ENCODE measurements around the gene KCNK6.
A peak's percentile ranks its signal among the peaks of the same experiment; 100 is the strongest.

The KCNK6 gene

DNA sequence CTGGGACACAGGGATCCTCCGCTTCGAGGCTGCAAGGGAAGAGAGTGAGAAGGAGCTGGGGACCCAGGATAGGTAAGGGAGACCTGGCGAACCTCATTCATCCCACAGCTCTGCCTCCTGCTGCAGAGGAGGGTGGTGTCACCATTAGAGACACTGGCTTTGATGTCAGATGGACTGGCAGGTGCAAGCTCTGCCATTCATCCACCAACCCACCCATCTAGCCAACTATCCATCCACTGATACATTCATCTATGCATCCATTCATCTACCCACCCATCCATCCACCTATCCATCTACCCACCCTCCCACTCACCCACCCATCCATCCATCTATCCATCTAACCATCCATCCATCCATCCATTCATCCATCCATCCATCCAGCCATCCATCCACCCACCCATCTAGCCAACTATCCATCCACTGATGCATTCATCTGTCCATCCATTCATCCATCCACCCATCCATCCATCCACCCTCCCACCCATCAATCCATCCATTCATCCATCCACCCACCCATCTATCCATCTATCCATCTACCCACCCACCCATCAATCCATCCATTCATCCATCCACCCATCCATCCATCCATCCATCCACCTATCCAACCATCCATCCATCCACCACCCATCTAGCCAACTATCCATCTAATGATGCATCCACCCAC, 9.9 kb upstream of the KCNK6 start:
- peaks cover 18% of the 10 kb centered on the region for H3K36me3 ChIP-seq (ENCODE audit: insufficient read depth, low read length)
- 97% methylated on average over 3 of the region's 3 CpGs for WGBS
- H3K27me3 ChIP-seq (ENCODE audit: insufficient read depth, low read length), result no peaks in the 10 kb centered on the region
- no peak overlapping the region for H3K4me3 ChIP-seq (ENCODE audit: low read length)
- peaks cover 7% of the 10 kb centered on the region for H3K4me1 ChIP-seq (ENCODE audit: insufficient read depth, low read length)
- H3K9me3 ChIP-seq (ENCODE audit: insufficient read depth, low read depth, low read length), result no peaks in the 10 kb centered on the region
- no peak overlapping the region for H3K9ac ChIP-seq (ENCODE audit: low read depth, low read length)
- H3K27ac ChIP-seq (ENCODE audit: low read depth, low read length), result no peak overlapping the region

GRCh38 chr19:38310279-38310670, 9.4 kb upstream of the KCNK6 start:
- peaks cover 3% of the 10 kb centered on the region; the same call in 1 of the 2 replicates for H3K4me1 ChIP-seq (ENCODE audit: insufficient read depth, low read length)
- H3K4me3 ChIP-seq (ENCODE audit: low read length), result no peak overlapping the region
- WGBS, result 98% methylated on average over 2 of the region's 2 CpGs
- H3K27me3 ChIP-seq (ENCODE audit: insufficient read depth, low read length), result no peaks in the 10 kb centered on the region
- no peak overlapping the region for H3K9ac ChIP-seq (ENCODE audit: low read depth, low read length)
- no peak overlapping the region for H3K27ac ChIP-seq (ENCODE audit: low read depth, low read length)
- peaks cover 18% of the 10 kb centered on the region for H3K36me3 ChIP-seq (ENCODE audit: insufficient read depth, low read length)
- H3K9me3 ChIP-seq (ENCODE audit: insufficient read depth, low read depth, low read length), result no peaks in the 10 kb centered on the region

GRCh38 chr19:38310986-38311385, 8.7 kb upstream of the KCNK6 start:
- no peaks in the 10 kb centered on the region for H3K9me3 ChIP-seq (ENCODE audit: insufficient read depth, low read depth, low read length)
- no peak overlapping the region for H3K9ac ChIP-seq (ENCODE audit: low read depth, low read length)
- H3K36me3 ChIP-seq (ENCODE audit: insufficient read depth, low read length), result peaks cover 18% of the 10 kb centered on the region
- H3K4me1 ChIP-seq (ENCODE audit: insufficient read depth, low read length), result no peaks in the 10 kb centered on the region
- H3K4me3 ChIP-seq (ENCODE audit: low read length), result no peak overlapping the region
- no peak overlapping the region for H3K27ac ChIP-seq (ENCODE audit: low read depth, low read length)
- WGBS, result 93% methylated on average over 6 of the region's 6 CpGs
- no peaks in the 10 kb centered on the region for H3K27me3 ChIP-seq (ENCODE audit: insufficient read depth, low read length)

- no peaks in the 10 kb centered on the region for H3K9me3 ChIP-seq (ENCODE audit: insufficient read depth, low read depth, low read length)
- H3K4me3 ChIP-seq (ENCODE audit: low read length), result peak within 1 kb of the TSS; percentile 98
- no peaks in the 10 kb centered on the region for H3K36me3 ChIP-seq (ENCODE audit: insufficient read depth, low read length)
- peaks cover 28% of the 10 kb centered on the region for H3K27me3 ChIP-seq (ENCODE audit: insufficient read depth, low read length)
- 3% methylated on average over 62 of the region's 64 CpGs for WGBS
- H3K4me1 ChIP-seq (ENCODE audit: insufficient read depth, low read length), result no peaks in the 10 kb centered on the region
- peak within 1 kb of the TSS; percentile 83 for H3K9ac ChIP-seq (ENCODE audit: low read depth, low read length)
- peak within 1 kb of the TSS; percentile 94 for H3K27ac ChIP-seq (ENCODE audit: low read depth, low read length)
Measured at GRCh38 chr19:38315657-38316476, 3.8 kb upstream of the KCNK6 start, which contains the start of gene YIF1B. Gene YIF1B (minus strand): TSS chr19:38315947. CDS start chr19:38315917, 30 bp downstream.

DNA sequence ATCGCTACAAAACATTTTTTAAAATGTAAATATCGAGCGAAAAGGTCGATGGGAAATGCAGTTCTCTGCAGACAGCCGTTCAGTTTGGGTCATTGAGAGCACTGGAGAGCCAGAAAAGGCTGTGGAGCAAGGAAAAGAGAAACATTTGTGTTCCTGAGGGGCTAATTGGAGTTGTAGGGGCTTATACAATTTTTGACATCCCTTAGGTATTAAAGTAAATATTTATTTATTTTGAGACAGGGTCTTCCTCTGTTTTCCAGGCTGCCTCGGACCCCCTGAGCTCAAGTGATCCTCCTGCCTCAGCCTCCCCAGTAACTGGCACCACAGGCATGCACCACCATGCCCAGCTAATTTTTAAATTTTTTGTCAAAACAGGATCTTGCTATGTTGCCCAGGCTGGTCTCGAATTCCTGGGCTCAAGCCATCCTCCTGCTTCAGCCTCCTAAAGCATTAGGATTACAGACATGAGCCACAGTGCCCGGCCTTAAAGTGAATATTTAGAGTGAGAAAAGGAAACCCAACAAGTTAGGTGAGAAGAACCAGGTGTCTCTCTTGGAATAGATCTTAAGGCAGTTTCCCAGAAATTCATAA, 3.1 kb upstream of the KCNK6 start:
- Histone ChIP-seq H3K9ac (ENCODE audit: low read depth, low read length) (peak overlapping the region; percentile 39; the same call in 1 of the 2 replicates), H3K9me3 (ENCODE audit: insufficient read depth, low read depth, low read length) (no peaks in the 10 kb centered on the region), H3K36me3 (ENCODE audit: insufficient read depth, low read length) (no peaks in the 10 kb centered on the region), H3K4me3 (ENCODE audit: low read length) (peak overlapping the region; percentile 44), H3K27me3 (ENCODE audit: insufficient read depth, low read length) (peaks cover 34% of the 10 kb centered on the region), H3K4me1 (ENCODE audit: insufficient read depth, low read length) (no peaks in the 10 kb centered on the region), H3K27ac (ENCODE audit: low read depth, low read length) (peak overlapping the region; percentile 16; the same call in 1 of the 2 replicates)
- WGBS, result 46% methylated on average over 8 of the region's 8 CpGs

DNA sequence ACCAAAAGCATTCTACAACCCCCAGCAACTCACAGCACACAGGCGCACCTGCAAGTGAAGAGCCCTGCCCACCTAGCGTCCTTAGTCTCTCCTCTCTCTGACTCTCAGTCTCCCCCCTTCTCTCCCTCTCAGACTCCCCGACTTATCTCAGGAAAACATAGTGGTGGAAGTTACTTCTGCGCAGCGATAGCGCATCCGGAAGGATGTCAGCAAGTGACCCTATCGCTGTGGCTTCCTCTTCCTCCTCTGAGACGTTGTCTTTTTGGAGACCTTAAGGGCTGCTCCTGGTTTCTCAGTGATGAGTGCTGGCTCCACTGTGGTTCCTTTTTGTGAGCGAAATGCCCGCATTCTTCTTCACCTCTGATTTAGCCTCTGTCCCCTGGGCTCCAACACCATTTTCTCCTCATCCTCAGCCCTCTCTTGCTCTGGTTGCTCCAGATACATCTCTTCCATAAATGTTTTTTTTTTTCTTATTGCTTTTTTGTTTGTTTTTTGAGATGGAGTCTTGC, 2.5 kb upstream of the KCNK6 start:
- WGBS, result 90% methylated on average over 11 of the region's 11 CpGs
- H3K9ac ChIP-seq (ENCODE audit: low read depth, low read length), result no peak overlapping the region
- no peaks in the 10 kb centered on the region for H3K9me3 ChIP-seq (ENCODE audit: insufficient read depth, low read depth, low read length)
- no peak overlapping the region for H3K4me3 ChIP-seq (ENCODE audit: low read length)
- H3K27me3 ChIP-seq (ENCODE audit: insufficient read depth, low read length), result peaks cover 34% of the 10 kb centered on the region
- H3K36me3 ChIP-seq (ENCODE audit: insufficient read depth, low read length), result no peaks in the 10 kb centered on the region
- H3K4me1 ChIP-seq (ENCODE audit: insufficient read depth, low read length), result no peaks in the 10 kb centered on the region
- H3K27ac ChIP-seq (ENCODE audit: low read depth, low read length), result no peak overlapping the region

DNA sequence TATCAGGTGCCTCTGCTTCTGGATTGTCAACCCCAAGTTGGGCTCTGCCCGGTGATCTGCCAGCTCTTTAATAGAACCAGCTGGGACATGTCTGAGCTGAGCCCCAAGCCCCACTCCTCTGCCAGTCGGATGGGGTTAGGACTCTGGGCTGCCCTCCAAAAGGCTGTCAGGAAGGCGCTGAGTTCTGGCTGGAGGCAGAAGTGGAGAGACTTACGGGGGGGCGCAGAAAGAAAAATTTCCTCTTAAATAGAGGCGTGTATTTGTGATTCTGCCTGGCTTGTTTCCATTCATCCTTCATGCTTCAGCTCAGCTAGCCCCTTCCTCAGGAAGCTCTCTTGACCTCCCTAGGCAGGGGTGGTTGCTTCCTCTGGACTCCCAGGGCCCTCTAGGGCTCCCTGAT, 985 bp upstream of the KCNK6 start:
- Histone ChIP-seq H3K9me3 (ENCODE audit: insufficient read depth, low read depth, low read length) (no peaks in the 10 kb centered on the region), H3K9ac (ENCODE audit: low read depth, low read length) (no peak overlapping the region), H3K36me3 (ENCODE audit: insufficient read depth, low read length) (no peaks in the 10 kb centered on the region), H3K4me1 (ENCODE audit: insufficient read depth, low read length) (no peaks in the 10 kb centered on the region), H3K27me3 (ENCODE audit: insufficient read depth, low read length) (peaks cover 34% of the 10 kb centered on the region), H3K4me3 (ENCODE audit: low read length) (no peak overlapping the region), H3K27ac (ENCODE audit: low read depth, low read length) (no peak overlapping the region)
- 93% methylated on average over 6 of the region's 6 CpGs for whole genome bisulfite sequencing

GRCh38 chr19:38320969-38321339, 1.3 kb downstream of the KCNK6 start:
- 0 out of 2 replicates have a peak overlapping the region, but pooled peaks have one; percentile 58 for H3K4me3 ChIP-seq (ENCODE audit: low read length)

DNA sequence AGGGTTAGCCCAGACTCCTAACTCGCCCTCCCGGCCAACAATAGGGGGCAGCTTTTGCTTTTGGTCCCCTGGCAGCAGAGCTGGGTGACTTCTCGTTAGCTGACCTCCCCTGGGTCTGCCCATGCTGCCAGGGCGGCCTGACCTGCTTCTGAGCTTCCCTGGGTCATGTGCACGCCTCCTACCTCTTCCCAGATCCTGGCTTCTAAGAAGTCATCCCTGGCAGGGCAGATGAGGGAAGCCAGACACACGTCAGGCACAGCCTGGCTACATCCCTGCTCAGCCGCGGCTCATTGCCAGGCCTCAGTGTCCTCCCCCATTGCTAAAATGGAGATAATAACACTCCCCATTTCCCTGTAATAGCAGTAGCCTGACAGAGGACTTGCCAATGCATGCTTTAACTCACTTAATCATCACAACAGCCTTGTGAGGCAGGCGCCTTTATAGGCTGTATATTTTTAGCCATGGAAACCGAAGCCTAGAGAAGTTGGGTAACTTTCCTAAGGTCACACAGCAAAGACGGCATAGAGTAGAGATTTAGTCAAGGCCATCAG, 2.1 kb downstream of the KCNK6 start:
- no peaks in the 10 kb centered on the region for H3K9me3 ChIP-seq (ENCODE audit: insufficient read depth, low read depth, low read length)
- no peaks in the 10 kb centered on the region for H3K4me1 ChIP-seq (ENCODE audit: insufficient read depth, low read length)
- peaks cover 2% of the 10 kb centered on the region; the same call in 1 of the 2 replicates for H3K36me3 ChIP-seq (ENCODE audit: insufficient read depth, low read length)
- no peak overlapping the region for H3K4me3 ChIP-seq (ENCODE audit: low read length)
- no peak overlapping the region for H3K9ac ChIP-seq (ENCODE audit: low read depth, low read length)
- H3K27me3 ChIP-seq (ENCODE audit: insufficient read depth, low read length), result peaks cover 34% of the 10 kb centered on the region
- WGBS, result 86% methylated on average over 11 of the region's 11 CpGs
- H3K27ac ChIP-seq (ENCODE audit: low read depth, low read length), result no peak overlapping the region

More at GRCh38 chr19:38320969-38321339, 1.3 kb downstream of the KCNK6 start:
- Histone ChIP-seq H3K27me3 (ENCODE audit: insufficient read depth, low read length) (peaks cover 34% of the 10 kb centered on the region), H3K4me1 (ENCODE audit: insufficient read depth, low read length) (no peaks in the 10 kb centered on the region), H3K9me3 (ENCODE audit: insufficient read depth, low read depth, low read length) (no peaks in the 10 kb centered on the region), H3K9ac (ENCODE audit: low read depth, low read length) (no peak overlapping the region), H3K36me3 (ENCODE audit: insufficient read depth, low read length) (no peaks in the 10 kb centered on the region), H3K27ac (ENCODE audit: low read depth, low read length) (no peak overlapping the region)
- WGBS, result 95% methylated on average over 3 of the region's 3 CpGs

GRCh38 chr19:38323291-38323690, 3.6 kb downstream of the KCNK6 start:
- H3K27ac ChIP-seq (ENCODE audit: low read depth, low read length), result no peak overlapping the region
- no peaks in the 10 kb centered on the region for H3K4me1 ChIP-seq (ENCODE audit: insufficient read depth, low read length)
- peaks cover 16% of the 10 kb centered on the region for H3K36me3 ChIP-seq (ENCODE audit: insufficient read depth, low read length)
- H3K4me3 ChIP-seq (ENCODE audit: low read length), result no peak overlapping the region
- no peak overlapping the region for H3K9ac ChIP-seq (ENCODE audit: low read depth, low read length)
- peaks cover 31% of the 10 kb centered on the region for H3K27me3 ChIP-seq (ENCODE audit: insufficient read depth, low read length)
- no peaks in the 10 kb centered on the region for H3K9me3 ChIP-seq (ENCODE audit: insufficient read depth, low read depth, low read length)
- 93% methylated on average over 7 of the region's 7 CpGs for WGBS

- WGBS, result 90% methylated on average over 3 of the region's 4 CpGs
- no peak overlapping the region for H3K27ac ChIP-seq (ENCODE audit: low read depth, low read length)
- H3K27me3 ChIP-seq (ENCODE audit: insufficient read depth, low read length), result peaks cover 20% of the 10 kb centered on the region
- H3K9ac ChIP-seq (ENCODE audit: low read depth, low read length), result no peak overlapping the region
- H3K9me3 ChIP-seq (ENCODE audit: insufficient read depth, low read depth, low read length), result no peaks in the 10 kb centered on the region
- no peaks in the 10 kb centered on the region for H3K4me1 ChIP-seq (ENCODE audit: insufficient read depth, low read length)
- no peak overlapping the region for H3K4me3 ChIP-seq (ENCODE audit: low read length)
- peaks cover 16% of the 10 kb centered on the region for H3K36me3 ChIP-seq (ENCODE audit: insufficient read depth, low read length)
Measured at GRCh38 chr19:38324431-38324830, 4.8 kb downstream of the KCNK6 start.
